Muscle layer of duodenum (tissue), 2 donors: Measurements from ENCODE around the gene INTS3.

Experiments used
- H3K27ac ChIP-seq: one replicate; pipeline ENCODE4 v1.7.0; 2013; ENCODE audit warnings: mild to moderate bottlenecking, low read length
- H3K27me3 ChIP-seq: one replicate; pipeline ENCODE4 v1.7.0; 2013; ENCODE audit warnings: low read depth, mild to moderate bottlenecking, control low read depth, low read length
- H3K36me3 ChIP-seq, 2 donors: one replicate each; pipeline ENCODE4 v1.7.0; 2013; ENCODE audit warnings: low read length in 2 of 2, control low read depth in 1 of 2, mild to moderate bottlenecking in 1 of 2; ENCODE audit not compliant: insufficient read depth in 2 of 2, control insufficient read depth in 1 of 2
- H3K4me1 ChIP-seq, 2 donors: one replicate each; pipeline ENCODE4 v1.7.0; 2013; ENCODE audit warnings: low read length in 2 of 2, mild to moderate bottlenecking in 2 of 2, control low read depth in 1 of 2, moderate library complexity in 1 of 2; ENCODE audit not compliant: insufficient read depth in 2 of 2, control insufficient read depth in 1 of 2
- H3K4me3 ChIP-seq, 2 donors: one replicate each; pipeline ENCODE4 v1.7.0; 2013; ENCODE audit warnings: low read length in 2 of 2, low read depth in 1 of 2, mild to moderate bottlenecking in 1 of 2
- H3K9me3 ChIP-seq, 2 donors: one replicate each; pipeline ENCODE4 v1.7.0; 2013; ENCODE audit warnings: low read length in 2 of 2, control low read depth in 1 of 2, mild to moderate bottlenecking in 1 of 2; ENCODE audit not compliant: control insufficient read depth in 1 of 2
- donor health status: healthy.

INTS3 gene, protein sequence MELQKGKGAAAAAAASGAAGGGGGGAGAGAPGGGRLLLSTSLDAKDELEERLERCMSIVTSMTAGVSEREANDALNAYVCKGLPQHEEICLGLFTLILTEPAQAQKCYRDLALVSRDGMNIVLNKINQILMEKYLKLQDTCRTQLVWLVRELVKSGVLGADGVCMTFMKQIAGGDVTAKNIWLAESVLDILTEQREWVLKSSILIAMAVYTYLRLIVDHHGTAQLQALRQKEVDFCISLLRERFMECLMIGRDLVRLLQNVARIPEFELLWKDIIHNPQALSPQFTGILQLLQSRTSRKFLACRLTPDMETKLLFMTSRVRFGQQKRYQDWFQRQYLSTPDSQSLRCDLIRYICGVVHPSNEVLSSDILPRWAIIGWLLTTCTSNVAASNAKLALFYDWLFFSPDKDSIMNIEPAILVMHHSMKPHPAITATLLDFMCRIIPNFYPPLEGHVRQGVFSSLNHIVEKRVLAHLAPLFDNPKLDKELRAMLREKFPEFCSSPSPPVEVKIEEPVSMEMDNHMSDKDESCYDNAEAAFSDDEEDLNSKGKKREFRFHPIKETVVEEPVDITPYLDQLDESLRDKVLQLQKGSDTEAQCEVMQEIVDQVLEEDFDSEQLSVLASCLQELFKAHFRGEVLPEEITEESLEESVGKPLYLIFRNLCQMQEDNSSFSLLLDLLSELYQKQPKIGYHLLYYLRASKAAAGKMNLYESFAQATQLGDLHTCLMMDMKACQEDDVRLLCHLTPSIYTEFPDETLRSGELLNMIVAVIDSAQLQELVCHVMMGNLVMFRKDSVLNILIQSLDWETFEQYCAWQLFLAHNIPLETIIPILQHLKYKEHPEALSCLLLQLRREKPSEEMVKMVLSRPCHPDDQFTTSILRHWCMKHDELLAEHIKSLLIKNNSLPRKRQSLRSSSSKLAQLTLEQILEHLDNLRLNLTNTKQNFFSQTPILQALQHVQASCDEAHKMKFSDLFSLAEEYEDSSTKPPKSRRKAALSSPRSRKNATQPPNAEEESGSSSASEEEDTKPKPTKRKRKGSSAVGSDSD

GRCh38 chr1:153727463-153728304 is at the start of gene INTS3:
Gene INTS3, plus strand, starts transcription at chr1:153728050. Its CDS starts 585 bp downstream, at chr1:153728635.
- Histone ChIP-seq H3K4me1 (peaks cover 0 to 15% of the 10 kb centered on the region in 2 donors), H3K36me3 (peaks cover 3 to 6% of the 10 kb centered on the region in 2 donors), H3K27me3 (no peaks in the 10 kb centered on the region), H3K27ac (peak within 1 kb of the TSS; percentile 99), H3K9me3 (no peaks in the 10 kb centered on the region), H3K4me3 (peak within 1 kb of the TSS; percentile 87 to 95)

DNA sequence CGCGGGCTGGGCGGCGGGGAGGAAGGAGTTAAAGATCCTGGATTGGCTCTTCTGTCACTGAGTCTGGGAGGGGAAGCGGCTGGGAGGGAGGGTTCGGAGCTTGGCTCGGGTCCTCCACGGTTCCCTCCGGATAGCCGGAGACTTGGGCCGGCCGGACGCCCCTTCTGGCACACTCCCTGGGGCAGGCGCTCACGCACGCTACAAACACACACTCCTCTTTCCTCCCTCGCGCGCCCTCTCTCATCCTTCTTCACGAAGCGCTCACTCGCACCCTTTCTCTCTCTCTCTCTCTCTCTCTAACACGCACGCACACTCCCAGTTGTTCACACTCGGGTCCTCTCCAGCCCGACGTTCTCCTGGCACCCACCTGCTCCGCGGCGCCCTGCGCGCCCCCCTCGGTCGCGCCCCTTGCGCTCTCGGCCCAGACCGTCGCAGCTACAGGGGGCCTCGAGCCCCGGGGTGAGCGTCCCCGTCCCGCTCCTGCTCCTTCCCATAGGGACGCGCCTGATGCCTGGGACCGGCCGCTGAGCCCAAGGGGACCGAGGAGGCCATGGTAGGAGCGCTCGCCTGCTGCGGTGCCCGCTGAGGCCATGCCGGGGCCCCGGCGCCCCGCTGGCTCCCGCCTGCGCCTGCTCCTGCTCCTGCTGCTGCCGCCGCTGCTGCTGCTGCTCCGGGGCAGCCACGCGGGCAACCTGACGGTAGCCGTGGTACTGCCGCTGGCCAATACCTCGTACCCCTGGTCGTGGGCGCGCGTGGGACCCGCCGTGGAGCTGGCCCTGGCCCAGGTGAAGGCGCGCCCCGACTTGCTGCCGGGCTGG is 49.1 kb upstream of the INTS3 start, which contains the start of gene NPR1:
Gene NPR1 (plus strand): TSS at position 170 of the 818 bp plus-strand sequence. CDS start 421 bp downstream, at position 591.
- Histone ChIP-seq H3K4me1 (peaks cover 0 to 24% of the 10 kb centered on the region in 2 donors), H3K27me3 (peaks cover 18% of the 10 kb centered on the region), H3K36me3 (no peaks in the 10 kb centered on the region), H3K9me3 (no peaks in the 10 kb centered on the region), H3K27ac (no peak within 1 kb of the TSS), H3K4me3 (peak within 1 kb of the TSS; percentile 38 to 57)

DNA sequence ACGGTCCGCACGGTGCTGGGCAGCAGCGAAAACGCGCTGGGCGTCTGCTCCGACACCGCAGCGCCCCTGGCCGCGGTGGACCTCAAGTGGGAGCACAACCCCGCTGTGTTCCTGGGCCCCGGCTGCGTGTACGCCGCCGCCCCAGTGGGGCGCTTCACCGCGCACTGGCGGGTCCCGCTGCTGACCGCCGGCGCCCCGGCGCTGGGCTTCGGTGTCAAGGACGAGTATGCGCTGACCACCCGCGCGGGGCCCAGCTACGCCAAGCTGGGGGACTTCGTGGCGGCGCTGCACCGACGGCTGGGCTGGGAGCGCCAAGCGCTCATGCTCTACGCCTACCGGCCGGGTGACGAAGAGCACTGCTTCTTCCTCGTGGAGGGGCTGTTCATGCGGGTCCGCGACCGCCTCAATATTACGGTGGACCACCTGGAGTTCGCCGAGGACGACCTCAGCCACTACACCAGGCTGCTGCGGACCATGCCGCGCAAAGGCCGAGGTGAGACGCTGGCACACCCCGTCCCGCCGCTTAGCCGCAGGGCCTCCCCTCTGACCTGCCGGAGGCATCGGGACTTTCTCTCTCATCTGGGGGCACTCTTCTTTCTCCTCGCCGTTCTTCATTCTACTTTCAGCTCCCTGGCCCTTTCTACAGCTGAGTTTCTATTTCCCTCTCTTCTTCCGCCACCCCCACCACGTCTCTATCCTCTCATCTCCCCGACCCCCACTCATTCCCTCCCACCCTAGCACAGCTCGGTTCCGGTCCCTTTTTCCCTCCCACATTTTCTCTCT is 48.3 kb upstream of the INTS3 start:
- H3K4me1 ChIP-seq = peaks cover 0 to 24% of the 10 kb centered on the region in 2 donors
- no peak overlapping the region for H3K27ac ChIP-seq
- no peaks in the 10 kb centered on the region for H3K36me3 ChIP-seq
- H3K4me3 ChIP-seq = peak overlapping the region; percentile 38 to 57
- H3K9me3 ChIP-seq = no peaks in the 10 kb centered on the region
- H3K27me3 ChIP-seq = peaks cover 18% of the 10 kb centered on the region

GRCh38 chr1:153680120-153680403 is 47.8 kb upstream of the INTS3 start:
- H3K36me3 ChIP-seq = no peaks in the 10 kb centered on the region
- no peak overlapping the region for H3K27ac ChIP-seq
- peak overlapping the region; percentile 38 to 57 for H3K4me3 ChIP-seq
- peaks cover 18% of the 10 kb centered on the region for H3K27me3 ChIP-seq
- no peaks in the 10 kb centered on the region for H3K9me3 ChIP-seq
- H3K4me1 ChIP-seq = peaks cover 0 to 24% of the 10 kb centered on the region in 2 donors

DNA sequence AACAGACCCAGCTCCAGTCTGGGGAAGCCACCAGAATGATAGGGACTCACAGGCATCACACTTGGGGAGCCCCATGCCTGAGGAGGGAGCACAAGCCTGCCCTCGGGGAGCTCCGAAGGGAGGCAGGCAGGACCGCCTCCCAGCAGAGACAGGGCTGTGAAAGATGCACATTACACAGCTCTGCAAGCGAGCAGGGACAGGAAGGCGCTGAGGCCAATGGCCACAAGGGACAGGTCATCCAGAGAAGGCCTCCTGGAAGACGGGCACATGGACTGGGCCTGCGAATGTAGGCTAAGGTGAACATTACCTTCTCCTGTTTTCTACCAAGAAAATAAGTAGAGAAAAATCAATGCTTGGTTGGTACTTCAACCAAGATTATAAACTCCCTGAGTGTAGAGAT is 45.1 kb upstream of the INTS3 start:
- no peak overlapping the region for H3K4me3 ChIP-seq
- no peaks in the 10 kb centered on the region for H3K9me3 ChIP-seq
- no peak overlapping the region for H3K27ac ChIP-seq
- no peaks in the 10 kb centered on the region for H3K36me3 ChIP-seq
- H3K27me3 ChIP-seq = peaks cover 18% of the 10 kb centered on the region
- peaks cover 0 to 21% of the 10 kb centered on the region in 2 donors for H3K4me1 ChIP-seq

DNA sequence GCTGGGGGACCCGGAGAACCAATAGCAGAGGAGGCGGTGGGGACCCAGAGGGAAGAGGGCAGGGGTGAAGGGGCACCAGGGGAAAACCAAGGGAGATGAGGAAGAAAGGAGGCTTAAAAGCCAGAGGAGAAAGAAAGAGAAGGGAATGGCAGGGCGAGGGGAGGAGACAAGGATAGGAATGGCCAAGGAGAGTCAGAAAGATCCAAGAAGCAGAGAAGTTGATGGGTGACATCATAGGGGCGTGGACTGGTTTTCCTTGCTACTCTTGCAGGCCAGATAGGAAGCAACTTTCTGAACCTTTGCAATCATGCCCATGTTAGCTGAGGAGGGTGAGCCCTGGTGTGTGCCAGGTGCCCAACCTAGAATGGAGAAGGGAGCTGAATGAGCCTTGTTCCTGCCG is 44.0 kb upstream of the INTS3 start:
- Histone ChIP-seq H3K27ac (no peak overlapping the region), H3K9me3 (no peaks in the 10 kb centered on the region), H3K27me3 (peaks cover 12% of the 10 kb centered on the region), H3K36me3 (peaks cover 0 to 7% of the 10 kb centered on the region in 2 donors), H3K4me1 (peaks cover 0 to 10% of the 10 kb centered on the region in 2 donors), H3K4me3 (no peak overlapping the region)

- Histone ChIP-seq H3K36me3 (peaks cover 0 to 16% of the 10 kb centered on the region in 2 donors), H3K4me1 (no peaks in the 10 kb centered on the region), H3K27ac (no peak overlapping the region), H3K27me3 (peaks cover 4% of the 10 kb centered on the region), H3K9me3 (no peaks in the 10 kb centered on the region), H3K4me3 (no peak overlapping the region)
These were observed 43.0 kb upstream of the INTS3 start for GRCh38 chr1:153684892-153685291.

- Histone ChIP-seq H3K4me1 (no peaks in the 10 kb centered on the region), H3K27me3 (no peaks in the 10 kb centered on the region), H3K4me3 (no peak overlapping the region), H3K36me3 (peaks cover 0 to 16% of the 10 kb centered on the region in 2 donors), H3K9me3 (no peaks in the 10 kb centered on the region), H3K27ac (no peak overlapping the region)
These were observed 42.1 kb upstream of the INTS3 start for GRCh38 chr1:153685544-153686340.

DNA sequence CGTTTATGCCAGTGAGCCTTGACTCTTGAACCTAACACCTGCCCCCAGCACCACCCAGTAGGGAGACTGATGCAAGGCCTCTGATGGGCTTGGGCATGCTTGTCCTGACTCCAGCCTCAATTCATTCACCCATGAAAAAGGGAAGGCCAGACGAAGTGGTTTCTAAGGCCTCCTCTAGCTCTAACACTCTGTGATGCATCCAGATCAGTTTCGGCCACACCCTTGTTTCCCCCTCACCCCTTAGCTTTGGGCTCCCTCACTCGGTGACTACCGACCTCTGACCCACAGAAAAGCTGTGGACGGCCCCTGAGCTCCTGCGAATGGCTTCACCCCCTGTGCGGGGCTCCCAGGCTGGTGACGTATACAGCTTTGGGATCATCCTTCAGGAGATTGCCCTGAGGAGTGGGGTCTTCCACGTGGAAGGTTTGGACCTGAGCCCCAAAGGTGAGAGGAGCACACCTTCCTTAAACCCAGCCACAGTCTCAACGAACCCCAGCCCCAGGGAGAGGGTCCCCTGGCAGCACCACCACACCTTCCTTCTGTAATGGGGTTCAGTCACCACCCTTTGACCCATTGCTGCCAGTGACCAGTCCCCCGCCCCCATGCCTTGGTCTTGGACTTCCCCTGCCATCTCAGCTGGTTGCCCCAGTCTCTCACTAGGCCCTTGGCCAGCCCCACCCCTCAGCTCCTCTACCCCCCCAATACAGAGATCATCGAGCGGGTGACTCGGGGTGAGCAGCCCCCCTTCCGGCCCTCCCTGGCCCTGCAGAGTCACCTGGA is 40.3 kb upstream of the INTS3 start:
- no peak overlapping the region for H3K4me3 ChIP-seq
- H3K9me3 ChIP-seq = no peaks in the 10 kb centered on the region
- peaks cover 0 to 16% of the 10 kb centered on the region in 2 donors for H3K36me3 ChIP-seq
- H3K4me1 ChIP-seq = no peaks in the 10 kb centered on the region
- no peaks in the 10 kb centered on the region for H3K27me3 ChIP-seq
- no peak overlapping the region for H3K27ac ChIP-seq
